GM15510 (cell line): ENCODE results near the gene PARD3.

ENCODE experiments used
- POLR2A ChIP-seq: IDR thresholded peaks from 3 replicates; pipeline ENCODE4 v1.6.1; 2011; ENCODE audit warnings: borderline replicate concordance; ENCODE audit not compliant: insufficient read length; ENCODE audit errors: extremely low read depth

Gene PARD3

DNA sequence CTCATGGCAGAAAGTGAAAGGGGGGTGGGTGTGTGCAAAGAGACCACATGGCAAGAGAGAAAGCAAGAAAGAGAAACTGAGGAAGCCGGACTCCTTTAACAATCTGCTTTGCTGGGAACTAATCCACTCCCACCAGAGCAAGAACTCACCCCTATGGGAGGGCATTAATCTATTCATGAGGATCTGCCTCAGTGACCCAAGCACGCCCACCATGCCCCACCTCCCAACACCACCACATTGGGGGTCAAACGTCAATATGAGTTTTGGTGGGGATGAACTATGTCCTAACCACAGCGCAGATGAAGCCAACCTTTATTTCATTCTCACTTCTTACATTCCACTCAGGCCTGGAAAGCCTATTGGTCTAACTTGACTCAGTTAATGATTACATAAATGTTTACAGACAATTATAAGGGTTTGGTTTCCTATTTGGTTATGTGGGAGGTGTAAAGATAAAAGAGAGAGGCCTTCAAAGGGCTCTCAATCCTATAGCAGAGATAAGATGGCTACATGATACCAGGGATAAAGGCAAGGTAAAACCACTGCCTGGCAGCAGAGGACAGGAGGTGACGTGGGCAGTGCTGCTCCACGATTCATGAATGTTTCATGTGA is 601.8 kb downstream of the PARD3 start:
- no peak for TF ChIP-seq POLR2A

DNA sequence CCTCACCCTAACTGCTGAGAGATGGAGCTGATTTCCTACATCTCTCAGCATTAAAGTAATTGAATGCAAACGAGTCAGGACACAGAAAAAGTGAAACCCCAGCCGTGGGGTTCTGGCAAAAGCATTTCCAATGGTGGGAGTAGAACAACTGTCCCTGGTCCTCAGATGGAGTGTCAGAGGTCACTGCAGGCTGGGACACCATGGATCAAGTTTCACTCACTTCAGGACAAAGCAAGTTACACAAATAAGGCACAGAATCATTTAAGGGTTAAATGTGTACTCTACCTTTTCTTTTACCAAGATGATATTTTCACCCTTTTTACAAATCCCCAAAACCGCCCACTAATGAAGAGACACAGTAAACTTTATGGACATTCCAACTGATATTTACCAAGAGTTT is 607.8 kb downstream of the PARD3 start:
- TF ChIP-seq POLR2A: no peak

DNA sequence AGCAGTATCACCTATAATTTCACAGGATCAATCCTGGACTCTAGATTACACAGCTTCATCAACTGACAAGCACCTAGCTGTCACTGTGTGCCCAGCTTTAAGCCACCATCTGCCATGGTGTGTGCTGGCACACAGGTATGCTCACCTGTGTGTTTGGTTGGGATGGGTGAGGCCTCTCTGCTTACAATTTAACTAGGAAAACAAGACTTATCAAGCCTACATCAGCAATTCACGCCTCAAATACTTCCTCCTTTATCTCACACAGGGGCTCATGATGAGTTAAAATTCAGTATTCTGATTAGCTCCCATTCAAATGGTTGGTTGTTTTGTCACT is 608.2 kb downstream of the PARD3 start:
- TF ChIP-seq POLR2A: no peak

DNA sequence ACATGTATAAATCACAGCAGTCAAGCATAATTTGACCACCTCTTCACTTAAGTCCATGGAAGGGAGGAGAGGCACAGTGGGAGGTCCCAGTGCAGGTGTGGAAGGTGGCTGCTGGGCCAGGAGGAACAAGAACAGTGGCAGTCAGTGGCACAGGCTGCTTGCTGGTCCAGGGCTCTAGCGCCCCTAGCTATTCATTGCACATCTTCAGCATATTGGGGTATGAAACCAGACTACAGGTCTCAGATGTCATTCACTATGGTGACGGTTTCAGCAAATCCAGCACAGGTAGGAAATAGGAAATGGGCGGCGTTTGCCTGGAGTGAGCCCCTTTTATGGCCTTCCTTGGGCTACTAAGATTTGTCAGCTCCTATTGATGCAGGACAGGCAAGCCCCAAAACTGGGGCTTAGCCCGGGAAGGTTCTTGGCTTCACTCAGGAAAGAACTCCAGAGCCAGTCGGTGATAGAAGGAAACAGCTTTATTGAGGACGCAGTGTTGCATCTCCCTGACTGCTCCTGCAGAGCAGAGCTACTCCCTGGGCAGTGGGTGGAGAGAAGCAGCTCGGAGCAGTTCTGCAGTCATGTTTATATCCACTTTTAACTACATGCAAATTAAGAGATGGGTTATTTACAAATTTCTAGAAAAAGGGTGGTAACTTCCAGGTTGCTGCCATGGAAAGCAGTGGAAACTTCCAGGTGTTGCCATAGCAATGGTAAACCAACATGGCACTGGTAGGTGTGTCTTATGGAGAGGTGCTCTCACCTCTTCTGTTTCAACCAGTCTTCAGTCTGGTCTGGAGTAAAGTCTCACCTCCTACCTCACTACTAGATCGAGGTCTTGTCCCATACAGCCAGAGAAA is 608.8 kb downstream of the PARD3 start:
- TF ChIP-seq POLR2A: no peak

DNA sequence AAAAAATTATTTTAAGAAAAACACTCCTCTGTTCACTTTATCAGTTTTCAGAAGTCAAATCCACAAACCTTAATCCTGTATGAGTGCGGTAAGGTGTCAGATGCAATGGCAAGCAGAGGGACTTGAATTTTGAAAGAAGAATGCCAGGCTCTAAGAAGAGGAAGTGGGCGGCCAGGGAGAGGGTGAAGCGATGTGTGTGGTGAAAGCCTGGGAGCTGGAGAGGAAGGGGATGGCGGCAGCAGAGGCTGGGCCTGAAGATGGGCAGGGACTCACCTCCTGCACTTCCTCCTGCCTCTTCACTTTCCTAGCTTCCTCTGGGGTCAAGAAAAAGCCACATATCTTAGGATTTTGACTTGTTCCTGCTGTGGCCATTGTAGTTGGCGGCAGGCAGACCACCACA is 609.6 kb downstream of the PARD3 start:
- TF ChIP-seq POLR2A: no peak

DNA sequence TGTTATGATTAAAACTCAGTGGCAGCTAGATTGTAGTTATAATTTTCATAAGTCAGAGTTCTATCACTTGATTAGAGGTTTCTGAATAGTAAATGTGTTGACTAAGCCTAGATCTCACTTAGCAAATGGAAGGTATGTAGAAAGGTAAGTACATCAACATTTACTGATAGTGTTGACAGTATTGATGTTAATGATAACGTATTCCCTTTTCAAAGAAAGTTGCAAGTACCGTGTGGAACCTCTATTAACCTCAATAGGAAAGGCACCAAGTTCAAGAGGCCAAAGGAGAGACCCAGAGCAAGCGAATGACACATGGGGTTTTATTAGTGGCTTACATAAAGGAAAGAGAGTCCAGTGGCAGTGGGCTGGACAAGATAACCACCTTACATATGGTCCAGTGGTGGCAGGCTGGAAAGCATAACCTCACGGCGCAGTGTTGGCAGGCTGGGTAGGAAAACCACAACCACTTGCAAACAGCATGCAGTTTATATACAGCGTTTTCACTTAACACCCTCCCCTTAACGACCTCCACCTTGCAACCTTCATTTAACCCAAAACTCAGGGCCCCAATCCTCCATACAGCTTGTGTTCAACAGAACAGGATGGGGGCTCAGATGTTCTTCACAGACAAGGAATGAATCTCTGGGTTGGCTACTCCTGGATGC is 611.0 kb downstream of the PARD3 start:
- no peak for TF ChIP-seq POLR2A

DNA sequence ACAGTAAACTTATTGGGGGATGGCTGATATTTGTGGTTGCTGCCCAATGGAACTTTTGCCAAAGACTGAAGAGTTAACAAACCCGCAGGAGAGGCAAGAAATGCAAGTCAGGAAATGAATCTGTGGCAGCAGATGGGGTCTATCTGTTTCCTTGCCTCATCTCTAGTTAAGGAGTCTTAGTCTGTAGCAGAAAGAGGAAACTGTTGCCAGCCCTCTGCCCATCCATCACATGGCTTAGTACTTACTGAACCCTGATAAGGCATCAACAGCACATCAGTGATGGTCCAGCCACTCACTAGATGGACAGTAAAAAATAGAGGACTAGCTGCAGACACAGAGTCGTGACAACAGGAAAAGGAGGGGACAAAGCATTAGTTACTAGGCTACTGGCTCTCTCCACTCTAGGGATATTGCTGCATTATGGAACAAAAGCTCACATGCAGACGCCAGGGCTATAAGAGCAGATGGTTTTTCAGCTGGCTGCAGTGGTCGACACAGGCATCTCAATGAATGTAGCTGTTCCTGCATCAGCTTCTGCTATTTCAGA is 614.7 kb downstream of the PARD3 start:
- TF ChIP-seq POLR2A: no peak

DNA sequence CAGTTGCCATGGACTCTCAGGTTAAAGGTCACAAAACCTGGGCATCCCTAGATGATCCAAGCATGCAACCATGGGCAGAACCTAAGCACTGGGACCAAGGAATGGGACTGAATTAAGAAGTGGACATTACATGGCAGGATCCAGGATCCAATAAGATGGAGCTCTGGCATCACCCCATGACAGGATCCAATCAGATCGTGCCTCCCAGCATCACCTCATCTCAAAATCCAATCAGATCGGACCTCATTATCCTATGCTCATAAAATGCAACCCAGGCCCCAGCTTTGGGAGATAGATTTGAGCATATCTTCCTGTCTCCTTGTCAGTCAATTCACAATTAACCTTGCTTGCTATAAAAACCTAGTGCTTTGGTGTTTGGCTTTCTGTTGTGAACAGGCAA is 616.1 kb downstream of the PARD3 start:
- no peak for TF ChIP-seq POLR2A

DNA sequence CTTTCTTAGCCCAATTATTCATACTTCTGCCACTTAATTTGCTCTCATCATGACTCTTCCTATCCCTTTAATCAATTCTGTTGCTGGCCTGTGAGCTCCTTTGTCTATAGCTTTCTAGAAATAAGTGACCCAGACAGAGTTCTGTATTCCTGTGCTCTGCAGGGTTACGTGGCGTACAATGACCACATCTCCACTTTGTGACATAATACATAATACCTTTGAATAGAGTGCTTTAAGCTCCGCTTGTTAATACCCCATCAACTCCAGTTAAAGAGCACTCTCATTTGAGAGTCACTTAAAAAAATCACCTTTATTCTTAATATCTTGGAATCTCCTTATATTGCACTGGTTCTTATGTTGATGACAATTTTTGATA is 619.0 kb downstream of the PARD3 start:
- no peak for TF ChIP-seq POLR2A

DNA sequence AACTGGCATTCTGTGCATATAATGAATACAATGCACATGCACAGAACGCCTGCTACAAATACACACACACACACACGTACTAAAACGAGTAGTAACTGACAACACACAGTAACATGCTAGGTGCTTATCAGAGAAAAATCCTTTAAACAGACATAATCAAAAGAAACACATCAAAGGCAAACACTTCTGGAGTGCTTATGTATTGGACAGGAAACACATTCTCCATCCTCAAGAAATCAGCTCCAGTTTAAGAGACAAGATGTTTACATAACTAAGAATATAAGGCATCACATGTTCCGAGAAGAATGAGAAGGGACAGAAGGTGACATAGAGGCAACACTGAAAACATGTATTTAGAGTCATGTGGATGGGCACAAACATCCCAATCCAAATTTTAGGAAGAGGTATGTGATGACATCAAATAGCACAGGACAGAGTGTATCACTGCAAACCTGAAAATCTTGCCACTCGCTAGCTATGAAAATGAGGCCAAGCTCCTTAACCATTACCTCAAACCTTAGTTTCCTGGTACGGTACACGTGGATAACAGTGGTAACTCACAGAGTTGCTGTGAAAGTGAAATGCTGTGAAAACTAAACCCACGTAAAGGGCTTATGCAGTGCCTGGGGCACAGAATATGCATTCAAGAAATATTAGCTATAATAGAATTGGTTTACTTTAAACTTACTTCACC is 619.6 kb downstream of the PARD3 start:
- no peak for TF ChIP-seq POLR2A

DNA sequence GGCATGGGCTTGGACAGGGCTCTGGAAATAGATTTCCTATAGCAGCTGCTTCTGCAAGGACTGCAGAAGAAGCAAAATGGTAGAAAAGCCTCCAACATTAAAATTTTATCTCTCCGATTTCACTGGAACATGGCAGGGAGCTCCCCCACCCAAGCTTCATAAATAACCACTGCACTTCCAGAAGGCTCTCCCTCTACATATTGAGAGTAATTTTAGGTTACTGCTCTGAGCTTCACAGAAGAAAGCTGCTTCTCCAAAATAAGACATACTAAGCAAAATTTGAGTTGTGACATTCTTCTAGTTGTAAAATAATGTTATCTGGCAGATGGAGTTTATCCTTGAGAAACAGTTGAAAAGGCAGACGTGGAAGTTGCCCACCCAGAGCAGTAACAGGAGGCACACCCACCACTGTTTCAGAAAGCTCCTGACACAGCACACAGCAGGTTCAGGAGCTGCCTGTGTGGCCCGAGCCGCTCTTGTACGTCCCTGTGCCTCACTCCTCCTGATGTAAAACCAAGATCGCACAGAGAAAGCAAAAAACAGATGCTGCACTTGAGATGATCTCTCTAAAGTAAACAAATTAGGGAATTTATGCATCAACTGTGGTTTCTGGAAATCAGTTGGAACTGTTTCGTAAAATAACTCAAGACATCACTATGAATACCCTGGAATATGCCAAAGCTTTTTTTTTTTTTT is 621.0 kb downstream of the PARD3 start:
- no peak for TF ChIP-seq POLR2A

DNA sequence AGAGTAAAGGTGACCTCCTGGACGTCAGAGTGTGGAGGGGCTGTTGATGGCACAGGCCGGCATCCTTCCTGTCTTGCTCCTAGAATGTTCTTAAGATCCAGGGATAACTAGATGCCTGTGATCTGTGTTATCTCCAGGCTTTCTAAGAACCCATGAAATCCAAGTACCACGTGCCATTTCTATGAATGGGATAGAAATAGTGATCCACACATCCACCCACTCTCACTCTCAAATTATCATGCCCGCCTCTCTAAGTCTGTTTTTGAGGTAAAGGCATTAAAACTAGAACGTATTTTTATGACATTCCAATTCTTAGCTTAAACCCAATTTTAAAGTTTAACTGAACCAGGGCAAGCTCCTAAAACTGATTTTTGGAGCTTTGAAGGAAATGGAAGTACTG is 622.5 kb downstream of the PARD3 start:
- no peak for TF ChIP-seq POLR2A

DNA sequence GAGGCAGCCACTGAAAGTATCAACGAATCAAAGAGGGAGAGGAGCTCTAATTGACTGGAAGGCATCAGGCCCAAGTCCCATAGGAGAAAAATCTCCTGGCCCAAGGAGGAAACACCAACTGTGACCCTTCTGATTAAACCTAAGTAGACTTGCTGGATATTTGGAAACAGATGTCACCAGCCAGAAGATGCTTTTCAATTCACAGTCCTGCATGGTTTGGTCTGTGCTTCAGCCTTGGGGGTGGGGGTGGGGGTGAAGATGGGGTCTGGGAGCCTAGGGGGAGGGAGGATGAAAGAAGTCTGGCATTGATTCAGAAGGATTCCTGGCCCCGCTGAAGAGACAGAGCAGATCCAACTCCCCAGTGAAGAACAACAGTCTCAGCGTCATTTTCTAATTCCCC is 623.7 kb downstream of the PARD3 start:
- TF ChIP-seq POLR2A: no peak

DNA sequence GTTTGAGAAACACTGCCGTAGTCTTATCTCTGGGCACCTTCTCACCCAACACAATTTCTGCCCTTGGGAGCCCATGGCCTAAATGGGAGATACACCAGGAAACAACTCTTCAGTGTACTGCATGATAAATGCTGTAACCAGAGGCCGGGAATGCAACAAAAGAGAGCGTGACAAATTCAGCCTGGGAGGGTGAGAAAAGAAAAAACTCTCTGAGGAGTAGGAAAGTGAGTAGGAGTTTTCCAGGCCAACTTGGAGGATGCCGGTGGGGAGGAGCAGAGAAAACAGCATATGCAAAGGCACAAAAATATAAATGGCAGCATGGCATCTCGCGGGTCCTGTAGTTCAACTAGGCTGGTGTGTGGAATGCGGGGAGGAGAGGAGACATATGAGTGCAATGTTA is 624.5 kb downstream of the PARD3 start:
- no peak for TF ChIP-seq POLR2A
